Neural cell (in vitro differentiated cells): ENCODE data around the gene RAB3GAP2. TPM values are rescaled to one million over a fixed set of nuclear protein-coding genes. Genes with fewer than 3 reads are reported as not detected.

Source experiments
- H2AFZ ChIP-seq: fragments of 200-600, 300-800 bp; sonication (generic), shearing (Covaris generic); 2 replicates; pipeline ENCODE4 v1.6.0; 2014; ENCODE audit warnings: low read depth, mild to moderate bottlenecking, antibody characterized with exemption, low read length, moderate library complexity
- H3F3A ChIP-seq: fragments of 200-600 bp; shearing (Covaris generic); 2 replicates; pipeline ENCODE4 v1.6.1; 2016; ENCODE audit warnings: mild to moderate bottlenecking, moderate library complexity, mixed read lengths, antibody characterized with exemption, low read length; ENCODE audit not compliant: insufficient read depth, poor library complexity, severe bottlenecking
- H3K27ac ChIP-seq: fragments of 200-600, 300-800 bp; sonication (generic), shearing (Covaris generic); 2 replicates; pipeline ENCODE4 v1.5.1; 2014; ENCODE audit warnings: mild to moderate bottlenecking, low read length, moderate library complexity
- H3K27me3 ChIP-seq: fragments of 300-800, 200-600 bp; sonication (generic), shearing (Covaris generic); 2 replicates; pipeline ENCODE4 v1.6.0; 2014; ENCODE audit warnings: mild to moderate bottlenecking, low read depth, low read length, moderate library complexity; ENCODE audit not compliant: insufficient read depth
- H3K36me3 ChIP-seq: fragments of 300-800, 200-600 bp; sonication (generic), shearing (Covaris generic); 2 replicates; pipeline ENCODE4 v1.5.1; 2014; ENCODE audit warnings: mild to moderate bottlenecking, antibody characterized with exemption, low read length, moderate library complexity; ENCODE audit not compliant: insufficient read depth
- H3K4me2 ChIP-seq: fragments of 300-800, 200-600 bp; sonication (generic), shearing (Covaris generic); 2 replicates; pipeline ENCODE4 v1.6.0; 2014; ENCODE audit warnings: mild to moderate bottlenecking, low read length
- H3K4me3 ChIP-seq: fragments of 300-800, 200-600 bp; sonication (generic), shearing (Covaris generic); 2 replicates; pipeline ENCODE4 v1.5.1; 2014; ENCODE audit warnings: mild to moderate bottlenecking, low read length, moderate library complexity
- H3K79me2 ChIP-seq: fragments of 200-600 bp; shearing (Covaris generic); replicated peaks from 2 replicates; pipeline ENCODE4 v1.6.0; 2014; ENCODE audit warnings: mild to moderate bottlenecking, low read length, moderate library complexity; ENCODE audit not compliant: insufficient read depth
- H3K9ac ChIP-seq: fragments of 300-800, 200-600 bp; sonication (generic), shearing (Covaris generic); 2 replicates; pipeline ENCODE4 v1.6.1; 2016; ENCODE audit warnings: mild to moderate bottlenecking, low read length, mixed read lengths
- H3K9me2 ChIP-seq: fragments of 200-600 bp; shearing (Covaris generic); 2 replicates; pipeline ENCODE4 v1.6.1; 2016; ENCODE audit warnings: mild to moderate bottlenecking, low read length, mixed read lengths; ENCODE audit not compliant: insufficient read depth
- H3K9me3 ChIP-seq: fragments of 200-600, 300-800 bp; sonication (generic), shearing (Covaris generic); 2 replicates; pipeline ENCODE4 v1.6.1; 2016; ENCODE audit warnings: mild to moderate bottlenecking, mixed run types, low read length, moderate library complexity, mixed read lengths
- H4K20me1 ChIP-seq: fragments of 200-600 bp; shearing (Covaris generic); 2 replicates; pipeline ENCODE4 v1.6.1; 2016; ENCODE audit warnings: mild to moderate bottlenecking, mixed run types; ENCODE audit not compliant: insufficient read depth
- EP300 ChIP-seq: fragments of 450-650 bp; conservative IDR thresholded peaks from 2 replicates; pipeline ENCODE4 v1.6.1; 2014; ENCODE audit warnings: antibody characterized with exemption, mild to moderate bottlenecking, moderate library complexity; ENCODE audit not compliant: poor library complexity, severe bottlenecking
- EZH2 ChIP-seq: fragments of 200-600, 300-800 bp; shearing (Covaris generic), sonication (generic); IDR thresholded peaks from 2 replicates; pipeline ENCODE4 v1.6.1; 2014; ENCODE audit warnings: antibody characterized with exemption, low read length, borderline replicate concordance, mild to moderate bottlenecking; ENCODE audit not compliant: insufficient read depth, poor library complexity, severe bottlenecking
- MXI1 ChIP-seq: fragments of 450-650 bp; conservative IDR thresholded peaks from 2 replicates; pipeline ENCODE4 v1.6.1; 2014; ENCODE audit warnings: antibody characterized with exemption, mild to moderate bottlenecking; ENCODE audit not compliant: poor library complexity, severe bottlenecking
- POLR2AphosphoS5 ChIP-seq: IDR thresholded peaks from 2 replicates; pipeline ENCODE4 v1.6.1; 2012
- RAD21 ChIP-seq: fragments of 450-650 bp; conservative IDR thresholded peaks from 2 replicates; pipeline ENCODE4 v1.6.1; 2014; ENCODE audit warnings: antibody characterized with exemption, mild to moderate bottlenecking, moderate library complexity
- SMC3 ChIP-seq: fragments of 450-650 bp; conservative IDR thresholded peaks from 2 replicates; pipeline ENCODE4 v1.6.1; 2014; ENCODE audit warnings: antibody characterized with exemption, mild to moderate bottlenecking, moderate library complexity; ENCODE audit not compliant: poor library complexity
- TAF1 ChIP-seq: IDR thresholded peaks from 2 replicates; pipeline ENCODE4 v1.6.1; 2012; ENCODE audit warnings: low read depth
- polyA plus RNA-seq: library from polyadenylated mRNA; depleted of rRNA; stranded (reverse); fragments of >200 nt; gene quantifications from 2 replicates; pipeline ENCODE4 v1.2.3, GENCODE V29; 2014
- TF ChIP-seq, protein P1 (sequence below): fragments of 450-650 bp; IDR thresholded peaks from 2 replicates; pipeline ENCODE4 v1.5.1; 2014; ENCODE audit warnings: antibody characterized with exemption, mild to moderate bottlenecking, moderate library complexity; ENCODE audit not compliant: poor library complexity, severe bottlenecking
- TF ChIP-seq, protein P2 (sequence below): IDR thresholded peaks from 2 replicates; pipeline ENCODE4 v1.6.1; 2012; ENCODE audit warnings: borderline replicate concordance

The RAB3GAP2 gene
- polyA plus RNA-seq, 1 donor from 2014 or later: 39.9 TPM

DNA sequence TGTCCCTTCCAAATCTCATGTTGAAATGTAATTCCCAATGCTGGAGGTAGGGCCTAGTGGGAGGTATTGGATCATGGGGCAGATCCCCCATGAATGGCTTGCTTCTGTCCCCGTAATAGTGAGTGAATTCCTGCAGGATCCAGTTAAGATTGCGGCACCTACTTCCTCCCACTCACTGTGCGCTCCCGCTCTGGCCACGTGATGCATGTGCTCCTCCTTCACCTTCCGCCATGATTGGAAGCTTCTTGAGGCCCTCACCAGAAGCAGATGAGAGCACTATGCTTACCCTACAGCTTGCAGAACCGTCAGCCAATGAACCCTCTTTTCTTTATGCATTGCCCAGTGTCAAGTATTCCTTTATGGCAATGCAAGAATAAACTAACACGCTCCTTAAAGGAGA lies 14.9 kb upstream of the RAB3GAP2 start:
- Histone ChIP-seq H3K79me2 (no peaks in the 10 kb centered on the region), H4K20me1 (no peaks in the 10 kb centered on the region), H2AFZ (no peak overlapping the region), H3K9ac (no peak overlapping the region), H3K36me3 (no peaks in the 10 kb centered on the region), H3K9me3 (no peaks in the 10 kb centered on the region), H3K9me2 (no peaks in the 10 kb centered on the region), H3K4me3 (no peak overlapping the region), H3K27me3 (no peaks in the 10 kb centered on the region), H3K4me2 (no peak overlapping the region), H3F3A (no peaks in the 10 kb centered on the region), H3K27ac (no peak overlapping the region)
- TF ChIP-seq SMC3 (no peak), EP300 (no peak), EZH2 (no peak), RAD21 (no peak), TAF1 (no peak), MXI1 (no peak), POLR2AphosphoS5 (no peak)
- TF ChIP-seq, protein P1, sequence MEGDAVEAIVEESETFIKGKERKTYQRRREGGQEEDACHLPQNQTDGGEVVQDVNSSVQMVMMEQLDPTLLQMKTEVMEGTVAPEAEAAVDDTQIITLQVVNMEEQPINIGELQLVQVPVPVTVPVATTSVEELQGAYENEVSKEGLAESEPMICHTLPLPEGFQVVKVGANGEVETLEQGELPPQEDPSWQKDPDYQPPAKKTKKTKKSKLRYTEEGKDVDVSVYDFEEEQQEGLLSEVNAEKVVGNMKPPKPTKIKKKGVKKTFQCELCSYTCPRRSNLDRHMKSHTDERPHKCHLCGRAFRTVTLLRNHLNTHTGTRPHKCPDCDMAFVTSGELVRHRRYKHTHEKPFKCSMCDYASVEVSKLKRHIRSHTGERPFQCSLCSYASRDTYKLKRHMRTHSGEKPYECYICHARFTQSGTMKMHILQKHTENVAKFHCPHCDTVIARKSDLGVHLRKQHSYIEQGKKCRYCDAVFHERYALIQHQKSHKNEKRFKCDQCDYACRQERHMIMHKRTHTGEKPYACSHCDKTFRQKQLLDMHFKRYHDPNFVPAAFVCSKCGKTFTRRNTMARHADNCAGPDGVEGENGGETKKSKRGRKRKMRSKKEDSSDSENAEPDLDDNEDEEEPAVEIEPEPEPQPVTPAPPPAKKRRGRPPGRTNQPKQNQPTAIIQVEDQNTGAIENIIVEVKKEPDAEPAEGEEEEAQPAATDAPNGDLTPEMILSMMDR: no peak
- TF ChIP-seq, protein P2, sequence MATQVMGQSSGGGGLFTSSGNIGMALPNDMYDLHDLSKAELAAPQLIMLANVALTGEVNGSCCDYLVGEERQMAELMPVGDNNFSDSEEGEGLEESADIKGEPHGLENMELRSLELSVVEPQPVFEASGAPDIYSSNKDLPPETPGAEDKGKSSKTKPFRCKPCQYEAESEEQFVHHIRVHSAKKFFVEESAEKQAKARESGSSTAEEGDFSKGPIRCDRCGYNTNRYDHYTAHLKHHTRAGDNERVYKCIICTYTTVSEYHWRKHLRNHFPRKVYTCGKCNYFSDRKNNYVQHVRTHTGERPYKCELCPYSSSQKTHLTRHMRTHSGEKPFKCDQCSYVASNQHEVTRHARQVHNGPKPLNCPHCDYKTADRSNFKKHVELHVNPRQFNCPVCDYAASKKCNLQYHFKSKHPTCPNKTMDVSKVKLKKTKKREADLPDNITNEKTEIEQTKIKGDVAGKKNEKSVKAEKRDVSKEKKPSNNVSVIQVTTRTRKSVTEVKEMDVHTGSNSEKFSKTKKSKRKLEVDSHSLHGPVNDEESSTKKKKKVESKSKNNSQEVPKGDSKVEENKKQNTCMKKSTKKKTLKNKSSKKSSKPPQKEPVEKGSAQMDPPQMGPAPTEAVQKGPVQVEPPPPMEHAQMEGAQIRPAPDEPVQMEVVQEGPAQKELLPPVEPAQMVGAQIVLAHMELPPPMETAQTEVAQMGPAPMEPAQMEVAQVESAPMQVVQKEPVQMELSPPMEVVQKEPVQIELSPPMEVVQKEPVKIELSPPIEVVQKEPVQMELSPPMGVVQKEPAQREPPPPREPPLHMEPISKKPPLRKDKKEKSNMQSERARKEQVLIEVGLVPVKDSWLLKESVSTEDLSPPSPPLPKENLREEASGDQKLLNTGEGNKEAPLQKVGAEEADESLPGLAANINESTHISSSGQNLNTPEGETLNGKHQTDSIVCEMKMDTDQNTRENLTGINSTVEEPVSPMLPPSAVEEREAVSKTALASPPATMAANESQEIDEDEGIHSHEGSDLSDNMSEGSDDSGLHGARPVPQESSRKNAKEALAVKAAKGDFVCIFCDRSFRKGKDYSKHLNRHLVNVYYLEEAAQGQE: no peak

DNA sequence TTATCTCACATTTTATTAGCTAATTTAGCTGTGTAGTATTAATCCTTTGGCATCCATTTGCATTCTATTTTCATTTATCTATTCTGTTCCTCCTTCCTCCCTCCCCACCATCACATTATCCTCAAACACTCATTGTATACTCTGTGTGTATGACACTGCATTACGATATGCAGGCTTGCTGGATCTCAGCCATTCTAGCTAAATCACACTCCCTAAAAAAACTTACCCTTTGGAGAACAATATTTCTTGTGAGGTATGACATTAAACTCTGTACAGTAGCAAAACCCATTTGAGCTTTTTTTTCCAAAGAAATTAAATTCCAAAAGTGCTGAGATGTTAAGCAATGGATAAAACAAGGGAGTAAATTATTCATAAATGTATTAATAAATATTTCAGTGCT lies 11.4 kb upstream of the RAB3GAP2 start:
- Histone ChIP-seq H3K36me3 (no peaks in the 10 kb centered on the region), H3K9me3 (no peaks in the 10 kb centered on the region), H3F3A (no peaks in the 10 kb centered on the region), H3K27ac (no peak overlapping the region), H3K79me2 (no peaks in the 10 kb centered on the region), H3K9ac (no peak overlapping the region), H3K9me2 (no peaks in the 10 kb centered on the region), H2AFZ (no peak overlapping the region), H3K27me3 (no peaks in the 10 kb centered on the region), H4K20me1 (no peaks in the 10 kb centered on the region), H3K4me3 (no peak overlapping the region), H3K4me2 (no peak overlapping the region)
- TF ChIP-seq EZH2: no peak
- TF ChIP-seq, protein P1: no peak
- no peak for TF ChIP-seq RAD21
